ENCODE measurements around the gene EIF4E1B. TPM values are rescaled to one million over a fixed set of nuclear protein-coding genes. Genes with fewer than 3 reads are reported as not detected.
A peak's percentile ranks its signal among the peaks of the same experiment; 100 is the strongest.

Gene EIF4E1B
- total RNA-seq, 1 experiment from 2014 or later = not detected

DNA sequence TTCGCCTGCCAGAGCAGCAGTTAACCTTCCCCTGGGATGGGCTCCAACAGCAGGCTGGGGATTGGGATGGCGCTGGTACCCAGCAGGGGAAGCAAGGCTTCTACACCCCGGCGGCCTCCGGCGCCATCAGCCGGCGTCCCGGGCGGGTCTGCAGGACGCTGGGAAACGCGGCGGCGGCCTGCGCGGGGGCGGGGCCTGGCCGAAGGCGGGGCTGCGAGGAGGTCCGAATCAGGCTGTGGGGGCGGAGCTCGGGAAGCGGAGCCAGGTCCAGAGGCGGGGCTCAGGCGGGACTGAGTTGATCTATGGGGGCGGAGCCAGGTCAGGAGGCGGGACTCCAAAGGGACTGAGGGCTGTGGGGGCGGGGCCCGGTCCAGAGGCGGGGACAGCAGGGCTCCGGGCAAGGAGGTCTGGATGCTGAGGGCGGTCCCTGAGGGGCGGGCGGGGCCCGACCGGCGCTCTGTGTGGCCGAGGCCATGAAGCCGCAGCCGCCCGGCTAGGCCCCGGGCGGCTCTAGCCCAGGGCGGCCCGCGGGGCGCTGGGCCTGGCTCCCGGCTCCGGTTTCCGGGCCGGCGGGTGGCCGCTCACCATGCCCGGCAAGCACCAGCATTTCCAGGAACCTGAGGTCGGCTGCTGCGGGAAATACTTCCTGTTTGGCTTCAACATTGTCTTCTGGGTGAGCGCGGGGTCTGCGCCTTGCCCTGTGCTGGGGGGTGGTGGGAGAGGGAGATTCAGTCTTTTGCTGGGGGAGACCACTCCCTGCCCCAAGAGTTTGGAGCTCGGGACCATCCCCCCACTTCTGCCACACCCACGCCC, 16.8 kb downstream of the EIF4E1B start, which contains the start of gene TSPAN17:
TSPAN17 (plus strand) TSS at position 455 of the 813 bp plus-strand sequence; CDS start at position 587, 132 bp downstream.
- peak; percentile 94 for DNase-seq (ENCODE audit: low read depth)

GRCh38 chr5:176647843-176648473, 17.5 kb downstream of the EIF4E1B start:
- DNase-seq (ENCODE audit: low read depth) = no peak

DNA sequence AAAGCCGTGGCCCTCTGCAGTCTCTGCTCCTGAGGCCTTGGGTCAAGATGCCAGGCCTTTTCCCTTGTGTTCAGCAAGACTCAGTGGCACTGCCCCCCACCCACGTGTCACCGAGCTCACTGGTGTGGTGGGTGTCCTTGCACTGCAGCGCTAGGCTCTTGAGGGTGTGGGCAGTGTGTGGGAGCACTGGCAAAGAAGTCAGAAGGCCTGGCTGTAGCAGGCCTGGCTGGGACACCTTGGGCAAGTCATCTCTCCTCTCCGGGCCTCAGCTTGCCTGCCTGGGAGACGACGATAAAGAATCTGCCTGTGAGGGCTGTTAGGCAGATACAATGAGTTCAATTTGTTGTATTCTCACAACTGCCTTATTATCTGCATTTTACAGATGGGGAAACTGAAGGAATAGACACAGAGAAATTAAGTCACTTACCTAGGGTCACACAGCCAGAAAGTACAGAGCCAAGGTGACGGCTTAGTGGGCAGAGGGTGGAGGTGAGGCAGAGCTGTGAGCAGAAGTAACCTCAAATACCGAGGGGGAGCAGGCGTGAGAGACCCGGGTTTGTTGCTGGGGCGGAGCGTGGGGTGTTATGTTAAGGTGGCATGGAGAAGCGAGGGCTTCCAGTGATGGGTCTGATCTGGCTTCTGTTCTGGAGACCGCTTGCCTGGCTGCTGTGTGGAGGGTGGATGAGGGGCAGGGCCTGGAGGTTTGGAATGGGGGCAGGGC, 18.2 kb downstream of the EIF4E1B start:
- DNase-seq (ENCODE audit: low read depth) = no peak

DNA sequence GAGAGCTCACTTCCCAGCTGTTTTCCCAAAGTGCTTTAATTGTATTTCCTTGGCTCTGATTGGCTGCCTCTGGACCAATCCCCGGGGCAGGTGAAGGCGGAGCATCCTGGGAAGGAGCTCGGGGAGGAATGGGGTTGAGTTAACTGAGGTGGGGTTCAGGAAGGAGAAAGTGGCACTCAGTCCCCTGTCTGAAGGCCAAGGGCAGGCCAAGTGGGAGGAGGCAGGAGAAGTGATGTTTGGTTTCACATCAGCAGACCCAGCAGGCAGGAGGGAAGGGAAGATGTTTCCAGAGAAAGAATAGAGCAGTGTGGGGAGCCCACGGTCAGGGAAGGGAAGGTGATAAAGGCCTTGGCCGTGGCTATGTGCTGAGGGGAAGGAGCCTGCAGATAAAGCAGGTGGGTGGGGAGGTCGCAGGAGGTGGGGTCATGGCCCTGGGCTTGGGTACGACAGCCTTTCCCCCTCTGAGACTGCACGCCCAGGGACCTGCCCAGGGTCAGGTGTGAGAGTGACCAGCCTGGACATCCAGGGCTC, 19.9 kb downstream of the EIF4E1B start:
- DNase-seq (ENCODE audit: low read depth) = no peak

DNA sequence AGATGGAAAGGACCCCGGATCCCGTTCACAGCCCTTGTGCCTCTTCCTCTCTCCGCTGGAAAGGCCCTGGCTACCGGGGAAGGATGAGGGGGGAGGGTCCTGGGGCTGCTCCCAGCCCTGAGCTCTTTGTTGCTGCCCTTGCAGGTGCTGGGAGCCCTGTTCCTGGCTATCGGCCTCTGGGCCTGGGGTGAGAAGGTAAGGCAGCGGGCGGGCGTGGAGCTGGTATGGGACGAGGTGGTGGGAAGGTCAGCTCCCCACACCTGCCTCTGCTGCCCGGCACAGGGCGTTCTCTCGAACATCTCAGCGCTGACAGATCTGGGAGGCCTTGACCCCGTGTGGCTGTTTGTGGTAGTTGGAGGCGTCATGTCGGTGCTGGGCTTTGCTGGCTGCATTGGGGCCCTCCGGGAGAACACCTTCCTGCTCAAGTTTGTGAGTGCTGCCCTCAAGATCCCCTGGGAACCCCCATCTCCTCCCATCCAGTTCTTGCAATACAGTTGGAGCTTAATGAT, 21.1 kb downstream of the EIF4E1B start:
- DNase-seq (ENCODE audit: low read depth) = no peak

- no peak for DNase-seq (ENCODE audit: low read depth)
These were observed 21.7 kb downstream of the EIF4E1B start for GRCh38 chr5:176652136-176652535.

DNA sequence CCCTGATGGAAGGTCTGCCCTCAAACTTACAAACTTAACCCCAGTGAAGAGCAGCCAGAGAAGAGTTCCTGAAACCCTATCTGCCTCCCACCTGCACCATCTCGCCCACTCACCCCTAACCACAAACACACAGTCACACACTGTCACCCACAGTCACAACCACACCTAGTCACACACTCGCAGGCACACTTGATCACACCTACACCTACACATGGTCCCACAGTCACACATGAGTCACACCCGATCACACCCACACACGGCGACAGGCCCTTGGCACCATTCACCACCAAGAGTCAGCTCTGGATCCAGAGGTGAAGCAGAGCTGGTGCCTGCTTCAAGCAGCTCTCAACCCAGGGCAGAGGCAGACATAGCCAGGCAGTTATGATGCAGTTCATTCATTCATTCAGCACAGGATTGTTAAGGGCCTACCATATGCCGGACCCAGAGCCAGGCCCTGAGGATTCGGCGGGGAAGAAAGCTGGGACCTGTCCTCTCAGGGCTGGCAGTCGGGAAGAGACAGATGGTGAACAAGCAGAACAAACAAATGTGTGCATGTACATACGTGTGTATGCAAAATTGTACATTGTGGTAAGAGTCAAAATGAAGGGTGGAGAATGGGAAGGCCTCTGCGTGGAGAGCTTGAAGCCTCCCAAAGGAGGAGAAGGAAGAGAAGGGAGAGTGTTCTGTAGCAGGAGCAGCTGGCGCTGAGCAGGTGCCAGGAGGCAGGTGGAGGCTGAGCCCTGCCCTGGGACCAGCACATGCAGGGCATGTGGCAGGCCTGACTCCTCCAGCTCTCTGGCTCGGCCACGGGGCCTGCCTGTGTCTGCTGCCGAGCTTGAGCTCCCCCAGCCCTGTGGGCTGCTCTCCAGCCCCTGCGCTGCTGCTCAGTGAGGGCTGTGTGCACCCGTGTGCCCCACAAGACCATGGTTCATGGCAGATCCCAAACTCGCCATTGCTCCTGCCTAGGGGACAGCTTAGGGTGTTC, 23.2 kb downstream of the EIF4E1B start:
- no peak for DNase-seq (ENCODE audit: low read depth)

DNA sequence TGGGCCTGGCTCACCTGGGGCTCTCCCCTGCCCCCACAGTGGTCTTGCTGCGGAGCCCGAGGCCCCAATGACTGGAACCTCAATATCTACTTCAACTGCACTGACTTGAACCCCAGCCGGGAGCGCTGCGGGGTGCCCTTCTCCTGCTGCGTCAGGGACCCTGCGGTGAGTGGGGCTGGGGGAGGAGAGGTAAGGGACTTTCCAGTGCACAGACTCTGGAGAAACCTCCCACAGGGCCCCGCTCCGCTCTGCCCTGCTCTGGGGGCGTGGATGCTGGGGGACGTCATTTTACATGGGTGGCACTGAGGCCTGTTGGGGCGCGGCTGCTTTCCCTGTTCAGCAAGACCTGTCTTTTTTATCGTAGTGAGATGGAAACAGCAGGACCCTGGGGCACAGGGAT, 24.4 kb downstream of the EIF4E1B start:
- no peak for DNase-seq (ENCODE audit: low read depth)

GRCh38 chr5:176656467-176656990, 26.1 kb downstream of the EIF4E1B start:
- DNase-seq (ENCODE audit: low read depth) = no peak

- DNase-seq (ENCODE audit: low read depth) = peak; percentile 57
These were observed 27.6 kb downstream of the EIF4E1B start for GRCh38 chr5:176658007-176658599.

GRCh38 chr5:176658817-176659511, 28.5 kb downstream of the EIF4E1B start:
- peak; percentile 74 for DNase-seq (ENCODE audit: low read depth)

DNA sequence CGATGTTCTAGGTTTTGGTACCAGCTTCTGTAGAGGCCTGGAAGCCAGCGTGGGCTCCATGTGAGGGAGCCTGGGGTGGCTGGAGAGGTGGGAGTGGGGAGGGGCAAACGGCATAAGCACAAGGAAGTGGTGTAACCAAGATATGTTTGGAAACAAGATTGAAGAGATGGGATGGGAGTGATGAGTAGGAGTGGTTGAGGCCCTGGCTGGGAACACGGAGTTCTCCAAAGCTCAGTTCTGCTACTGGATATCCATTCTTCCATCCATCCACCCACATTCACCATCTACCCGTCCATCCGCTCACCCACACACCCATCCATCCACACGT, 29.0 kb downstream of the EIF4E1B start:
- no peak for DNase-seq (ENCODE audit: low read depth)

GRCh38 chr5:176659860-176660461, 29.5 kb downstream of the EIF4E1B start:
- no peak for DNase-seq (ENCODE audit: low read depth)

- DNase-seq (ENCODE audit: low read depth) = no peak
These were observed 30.0 kb downstream of the EIF4E1B start for GRCh38 chr5:176660530-176660859.

GRCh38 chr5:176660860-176661641, 30.6 kb downstream of the EIF4E1B start:
- DNase-seq (ENCODE audit: low read depth) = peak; percentile 58

GRCh38 chr5:176661676-176662075, 31.2 kb downstream of the EIF4E1B start:
- DNase-seq (ENCODE audit: low read depth) = no peak

GRCh38 chr5:176662371-176663333, 32.2 kb downstream of the EIF4E1B start:
- no peak for DNase-seq (ENCODE audit: low read depth)

Data from RPMI7951 (cell line).